ENCODE results near the gene ATXN1. TPM values are rescaled to one million over a fixed set of nuclear protein-coding genes. Genes with fewer than 3 reads are reported as not detected.
"Not testable (repeated sequence)": the region's sequence is repeated elsewhere in the genome, so short reads cannot be mapped to it uniquely, and the experiment has no call there.

Gene ATXN1
- total RNA-seq, 1 experiment from 2014 or later = 16.5 TPM

GRCh38 chr6:16711546-16712254, 49.6 kb downstream of the ATXN1 start:
- no peaks in the 10 kb centered on the region for H3K36me3 Mint-ChIP-seq (ENCODE audit: insufficient read depth, unreplicated experiment)
- BruUV-seq (replicated peaks) = no TSS peak
- intact Hi-C loops (cut with micrococcal nuclease) = loop anchor here (1.0 to 5.0 kb wide), 4 partner anchors 74 to 379 kb away; no protein-coding TSS in a partner anchor
- H3K4me1 Mint-ChIP-seq (ENCODE audit: insufficient read depth, unreplicated experiment) = peaks cover 34% of the 10 kb centered on the region
- no peaks in the 10 kb centered on the region for H3K27me3 Mint-ChIP-seq (ENCODE audit: insufficient read depth, unreplicated experiment)
- H3K27ac Mint-ChIP-seq (ENCODE audit: low read depth, unreplicated experiment) = peak overlapping the region; percentile 96
- peak; percentile 87 for DNase-seq (ENCODE audit: unreplicated experiment)
- POLR2A ChIA-PET = interaction anchor here (0.7 to 6.7 kb wide), 10 partner anchors 13 to 201 kb away, joined by 3 to 93 read pairs (median 6); partner anchors contain the start of gene ATXN1
- CTCF ChIA-PET = interaction anchor here (0.6 to 3.1 kb wide), 12 partner anchors 11 to 378 kb away, joined by 3 to 22 read pairs (median 3); no protein-coding TSS in a partner anchor
- TF ChIP-seq CTCF (IDR thresholded peaks at IDR 0.05; ENCODE audit: unreplicated experiment) = peak; percentile 33
- no peaks in the 10 kb centered on the region for H3K9me3 Mint-ChIP-seq (ENCODE audit: unreplicated experiment)
- H3K4me3 Mint-ChIP-seq (ENCODE audit: unreplicated experiment) = no peak overlapping the region

GRCh38 chr6:16706911-16707783, 54.1 kb downstream of the ATXN1 start:
- H3K4me3 Mint-ChIP-seq (ENCODE audit: unreplicated experiment) = no peak overlapping the region
- H3K27me3 Mint-ChIP-seq (ENCODE audit: insufficient read depth, unreplicated experiment) = no peaks in the 10 kb centered on the region
- H3K9me3 Mint-ChIP-seq (ENCODE audit: unreplicated experiment) = no peaks in the 10 kb centered on the region
- H3K27ac Mint-ChIP-seq (ENCODE audit: low read depth, unreplicated experiment) = no peak overlapping the region
- POLR2A ChIA-PET = interaction anchor here (0.6 to 1.9 kb wide), 6 partner anchors 11 to 382 kb away, joined by 4 to 9 read pairs (median 4); no protein-coding TSS in a partner anchor
- peaks cover 39% of the 10 kb centered on the region for H3K4me1 Mint-ChIP-seq (ENCODE audit: insufficient read depth, unreplicated experiment)
- no peaks in the 10 kb centered on the region for H3K36me3 Mint-ChIP-seq (ENCODE audit: insufficient read depth, unreplicated experiment)
- intact Hi-C loops (cut with micrococcal nuclease) = no loop called here
- BruUV-seq (replicated peaks) = no TSS peak
- TF ChIP-seq CTCF (IDR thresholded peaks at IDR 0.05; ENCODE audit: unreplicated experiment) = no peak
- CTCF ChIA-PET = no interaction called here
- DNase-seq (ENCODE audit: unreplicated experiment) = no peak

GRCh38 chr6:16706491-16706890, 54.8 kb downstream of the ATXN1 start:
- H3K9me3 Mint-ChIP-seq (ENCODE audit: unreplicated experiment); intact Hi-C loops (cut with micrococcal nuclease); CTCF ChIA-PET; H3K36me3 Mint-ChIP-seq (ENCODE audit: insufficient read depth, unreplicated experiment); H3K27me3 Mint-ChIP-seq (ENCODE audit: insufficient read depth, unreplicated experiment); H3K27ac Mint-ChIP-seq (ENCODE audit: low read depth, unreplicated experiment); BruUV-seq (replicated peaks); H3K4me3 Mint-ChIP-seq (ENCODE audit: unreplicated experiment); DNase-seq (ENCODE audit: unreplicated experiment): not testable (repeated sequence)
- peaks cover 33% of the 10 kb centered on the region for H3K4me1 Mint-ChIP-seq (ENCODE audit: insufficient read depth, unreplicated experiment)
- POLR2A ChIA-PET = interaction anchor here (0.7 to 1.3 kb wide), 2 partner anchors 56 to 382 kb away, joined by 4 read pairs; no protein-coding TSS in a partner anchor

GRCh38 chr6:16706029-16706428, 55.2 kb downstream of the ATXN1 start:
- intact Hi-C loops (cut with micrococcal nuclease) = no loop called here
- DNase-seq (ENCODE audit: unreplicated experiment) = no peak
- Mint-ChIP-seq H3K4me1 (ENCODE audit: insufficient read depth, unreplicated experiment) (peaks cover 34% of the 10 kb centered on the region), H3K27ac (ENCODE audit: low read depth, unreplicated experiment) (peak overlapping the region; percentile 89), H3K9me3 (ENCODE audit: unreplicated experiment) (no peaks in the 10 kb centered on the region), H3K4me3 (ENCODE audit: unreplicated experiment) (no peak overlapping the region), H3K36me3 (ENCODE audit: insufficient read depth, unreplicated experiment) (no peaks in the 10 kb centered on the region), H3K27me3 (ENCODE audit: insufficient read depth, unreplicated experiment) (no peaks in the 10 kb centered on the region)
- no TSS peak for BruUV-seq (replicated peaks)
- POLR2A ChIA-PET = no interaction called here
- no peak for TF ChIP-seq CTCF (IDR thresholded peaks at IDR 0.05; ENCODE audit: unreplicated experiment)
- CTCF ChIA-PET = no interaction called here
